ENCODE measurements around the gene CEP89. TPM values are rescaled to one million over a fixed set of nuclear protein-coding genes. Genes with fewer than 3 reads are reported as not detected.
"Not testable (repeated sequence)": the region's sequence is repeated elsewhere in the genome, so short reads cannot be mapped to it uniquely, and the experiment has no call there.

Gene CEP89
- total RNA-seq, 1 donor from 2014 or later: 32.9 TPM

DNA sequence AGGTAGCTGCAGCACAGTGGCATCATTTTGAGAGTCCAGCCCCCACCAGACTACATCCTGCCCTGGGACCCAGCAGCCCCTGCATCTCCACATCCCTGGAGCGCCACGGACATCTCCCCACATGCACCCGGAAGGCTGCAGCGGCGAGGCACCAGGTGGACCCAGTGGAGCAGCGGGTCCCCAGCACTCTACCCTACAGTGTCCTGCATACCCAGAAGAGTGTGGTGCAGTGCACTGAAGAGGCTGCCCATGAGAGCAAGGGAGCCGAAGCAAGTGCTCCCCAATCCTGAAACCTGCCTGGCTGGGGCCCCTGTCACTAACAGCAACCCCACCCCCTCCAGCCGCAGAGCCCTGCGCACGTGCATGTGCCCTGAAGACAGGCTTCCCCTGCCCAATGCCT is 80.9 kb downstream of the CEP89 start:
- H3K27ac Mint-ChIP-seq (ENCODE audit: unreplicated experiment): no peak overlapping the region
- peaks cover 31% of the 10 kb centered on the region for H3K9me3 Mint-ChIP-seq (ENCODE audit: unreplicated experiment)
- no peaks in the 10 kb centered on the region for H3K4me1 Mint-ChIP-seq (ENCODE audit: unreplicated experiment)
- H3K4me3 Mint-ChIP-seq (ENCODE audit: unreplicated experiment): no peak overlapping the region
- no peaks in the 10 kb centered on the region for H3K27me3 Mint-ChIP-seq (ENCODE audit: unreplicated experiment)
- TF ChIP-seq, protein P1, sequence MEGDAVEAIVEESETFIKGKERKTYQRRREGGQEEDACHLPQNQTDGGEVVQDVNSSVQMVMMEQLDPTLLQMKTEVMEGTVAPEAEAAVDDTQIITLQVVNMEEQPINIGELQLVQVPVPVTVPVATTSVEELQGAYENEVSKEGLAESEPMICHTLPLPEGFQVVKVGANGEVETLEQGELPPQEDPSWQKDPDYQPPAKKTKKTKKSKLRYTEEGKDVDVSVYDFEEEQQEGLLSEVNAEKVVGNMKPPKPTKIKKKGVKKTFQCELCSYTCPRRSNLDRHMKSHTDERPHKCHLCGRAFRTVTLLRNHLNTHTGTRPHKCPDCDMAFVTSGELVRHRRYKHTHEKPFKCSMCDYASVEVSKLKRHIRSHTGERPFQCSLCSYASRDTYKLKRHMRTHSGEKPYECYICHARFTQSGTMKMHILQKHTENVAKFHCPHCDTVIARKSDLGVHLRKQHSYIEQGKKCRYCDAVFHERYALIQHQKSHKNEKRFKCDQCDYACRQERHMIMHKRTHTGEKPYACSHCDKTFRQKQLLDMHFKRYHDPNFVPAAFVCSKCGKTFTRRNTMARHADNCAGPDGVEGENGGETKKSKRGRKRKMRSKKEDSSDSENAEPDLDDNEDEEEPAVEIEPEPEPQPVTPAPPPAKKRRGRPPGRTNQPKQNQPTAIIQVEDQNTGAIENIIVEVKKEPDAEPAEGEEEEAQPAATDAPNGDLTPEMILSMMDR (IDR thresholded peaks at IDR 0.05): no peak
- DNase-seq (ENCODE audit: extremely low spot score, unreplicated experiment): peak; percentile 73
- H3K36me3 Mint-ChIP-seq (ENCODE audit: unreplicated experiment): peaks cover 42% of the 10 kb centered on the region

DNA sequence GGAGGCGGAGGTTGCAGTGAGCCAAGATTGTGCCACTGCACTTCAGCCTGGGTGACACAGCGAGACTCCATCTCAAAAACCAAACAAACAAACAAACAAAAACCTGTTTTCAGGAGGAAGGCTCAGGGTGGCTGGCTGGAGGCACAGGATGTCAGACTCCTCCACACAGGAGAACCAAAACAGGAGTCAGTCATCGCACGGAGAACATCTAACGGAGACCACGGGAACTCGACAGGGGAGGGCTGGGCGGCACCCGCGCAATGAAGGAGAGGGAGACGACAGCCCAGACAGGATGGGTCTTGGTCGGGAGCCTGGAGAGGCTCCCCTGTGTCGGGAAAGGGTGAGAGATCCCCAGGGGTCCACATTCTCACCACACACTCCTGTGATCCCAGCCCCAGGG is 81.4 kb downstream of the CEP89 start:
- TF ChIP-seq, protein P1 (IDR thresholded peaks at IDR 0.05): no peak
- no peaks in the 10 kb centered on the region for H3K27me3 Mint-ChIP-seq (ENCODE audit: unreplicated experiment)
- peaks cover 39% of the 10 kb centered on the region for H3K36me3 Mint-ChIP-seq (ENCODE audit: unreplicated experiment)
- no peak overlapping the region for H3K4me3 Mint-ChIP-seq (ENCODE audit: unreplicated experiment)
- peaks cover 31% of the 10 kb centered on the region for H3K9me3 Mint-ChIP-seq (ENCODE audit: unreplicated experiment)
- no peaks in the 10 kb centered on the region for H3K4me1 Mint-ChIP-seq (ENCODE audit: unreplicated experiment)
- peak; percentile 72 for DNase-seq (ENCODE audit: extremely low spot score, unreplicated experiment)
- no peak overlapping the region for H3K27ac Mint-ChIP-seq (ENCODE audit: unreplicated experiment)

DNA sequence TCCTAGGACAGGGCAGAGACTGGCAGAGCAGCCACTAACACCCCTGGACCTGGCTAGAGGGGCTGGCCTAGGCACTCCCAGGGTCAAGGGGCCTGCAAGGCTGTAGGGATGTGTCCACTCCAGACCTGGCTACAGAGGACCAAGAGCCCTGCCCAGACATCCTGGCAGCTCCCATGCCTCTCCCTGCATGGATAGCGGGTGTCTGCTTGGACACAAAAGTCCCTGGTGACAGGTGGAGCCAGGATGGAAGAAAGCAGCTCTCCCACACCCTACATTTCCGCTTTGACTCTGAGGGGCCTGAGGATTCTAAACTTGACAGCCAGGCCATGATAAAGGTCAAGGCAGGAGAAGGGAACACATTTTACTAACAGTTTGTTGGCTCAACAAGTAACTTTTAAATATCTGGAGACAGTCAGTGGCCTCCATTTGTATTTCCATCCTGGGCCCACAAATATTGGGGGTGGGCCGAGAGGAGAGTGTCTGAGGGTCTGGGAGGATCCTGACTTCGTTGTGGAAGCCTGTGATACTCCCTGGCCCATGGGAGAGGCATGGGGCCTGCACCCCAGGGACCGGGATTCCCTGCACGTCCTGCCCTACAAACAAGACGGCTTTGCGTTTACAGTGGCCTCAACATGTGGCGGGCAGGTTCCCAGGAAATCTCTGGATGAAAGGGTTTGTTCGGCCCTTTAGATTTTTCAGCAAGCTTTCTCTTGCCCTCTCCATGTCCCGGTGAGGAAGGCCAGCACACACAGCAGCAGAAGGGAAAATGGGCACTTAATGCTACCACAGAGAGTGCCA is 82.4 kb downstream of the CEP89 start:
- peaks cover 21% of the 10 kb centered on the region for H3K9me3 Mint-ChIP-seq (ENCODE audit: unreplicated experiment)
- peak; percentile 74 for DNase-seq (ENCODE audit: extremely low spot score, unreplicated experiment)
- H3K4me3 Mint-ChIP-seq (ENCODE audit: unreplicated experiment): no peak overlapping the region
- H3K27ac Mint-ChIP-seq (ENCODE audit: unreplicated experiment): no peak overlapping the region
- TF ChIP-seq, protein P1 (IDR thresholded peaks at IDR 0.05): no peak
- no peaks in the 10 kb centered on the region for H3K27me3 Mint-ChIP-seq (ENCODE audit: unreplicated experiment)
- H3K36me3 Mint-ChIP-seq (ENCODE audit: unreplicated experiment): peaks cover 30% of the 10 kb centered on the region
- H3K4me1 Mint-ChIP-seq (ENCODE audit: unreplicated experiment): no peaks in the 10 kb centered on the region

DNA sequence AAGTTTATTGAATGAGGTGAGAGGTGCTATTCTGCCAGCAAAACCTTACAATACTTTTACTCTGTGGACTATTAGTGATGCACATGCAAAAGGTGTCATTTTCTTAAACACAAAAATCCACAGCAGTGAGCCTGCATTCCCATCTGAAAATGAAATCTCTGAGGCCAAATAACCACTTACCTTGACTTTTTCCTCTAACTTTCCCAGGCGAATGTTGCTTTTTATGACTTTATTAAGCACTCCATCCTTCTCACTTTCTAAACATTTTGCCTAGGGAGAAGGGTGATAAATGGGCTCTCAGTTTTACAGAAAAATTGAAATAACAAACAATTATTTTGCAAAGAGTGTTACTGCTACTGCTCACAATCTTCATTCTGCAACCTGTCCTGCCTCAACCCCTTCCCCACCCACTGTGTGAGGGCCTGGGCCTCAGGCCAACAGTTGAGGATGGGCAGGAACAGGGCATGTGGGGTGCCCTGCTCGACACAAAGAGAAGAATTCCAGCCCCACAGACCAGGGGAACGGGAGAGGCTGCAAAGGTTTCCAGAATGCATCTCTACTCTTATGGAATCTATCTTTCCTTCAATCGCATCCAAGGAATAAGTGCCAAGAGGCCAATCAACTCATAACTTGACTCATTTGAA is 84.1 kb downstream of the CEP89 start:
- no peak overlapping the region for H3K4me3 Mint-ChIP-seq (ENCODE audit: unreplicated experiment)
- TF ChIP-seq, protein P1 (IDR thresholded peaks at IDR 0.05): no peak
- H3K9me3 Mint-ChIP-seq (ENCODE audit: unreplicated experiment): peaks cover 10% of the 10 kb centered on the region
- DNase-seq (ENCODE audit: extremely low spot score, unreplicated experiment): peak; percentile 60
- H3K27me3 Mint-ChIP-seq (ENCODE audit: unreplicated experiment): no peaks in the 10 kb centered on the region
- H3K4me1 Mint-ChIP-seq (ENCODE audit: unreplicated experiment): no peaks in the 10 kb centered on the region
- peaks cover 15% of the 10 kb centered on the region for H3K36me3 Mint-ChIP-seq (ENCODE audit: unreplicated experiment)
- H3K27ac Mint-ChIP-seq (ENCODE audit: unreplicated experiment): no peak overlapping the region

DNA sequence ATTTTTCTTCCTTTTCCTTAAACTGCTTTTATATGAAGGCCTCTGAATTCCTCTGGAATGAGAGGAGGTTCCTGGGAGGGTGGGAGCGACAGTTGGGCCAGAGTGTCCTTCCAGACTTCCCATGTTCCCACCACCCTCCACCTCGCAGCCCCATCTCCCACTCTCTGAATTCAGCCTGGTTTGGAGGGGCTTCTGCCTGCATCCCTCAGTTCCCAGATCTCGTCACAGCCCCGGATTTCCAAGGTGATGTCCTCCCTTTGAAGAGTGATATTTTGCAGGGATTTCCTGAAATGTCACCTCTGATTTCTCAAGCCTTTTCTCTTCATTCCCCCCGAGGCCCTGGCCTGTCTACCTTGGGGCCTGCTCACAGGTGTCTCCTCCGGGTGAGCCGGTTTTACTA is 85.5 kb downstream of the CEP89 start:
- DNase-seq (ENCODE audit: extremely low spot score, unreplicated experiment): peak; percentile 64
- Mint-ChIP-seq H3K4me1 (ENCODE audit: unreplicated experiment) (no peaks in the 10 kb centered on the region), H3K36me3 (ENCODE audit: unreplicated experiment) (peaks cover 5% of the 10 kb centered on the region), H3K4me3 (ENCODE audit: unreplicated experiment) (no peak overlapping the region), H3K9me3 (ENCODE audit: unreplicated experiment) (peaks cover 2% of the 10 kb centered on the region), H3K27ac (ENCODE audit: unreplicated experiment) (peak overlapping the region; percentile 11), H3K27me3 (ENCODE audit: unreplicated experiment) (no peaks in the 10 kb centered on the region)
- TF ChIP-seq, protein P1 (IDR thresholded peaks at IDR 0.05): no peak

DNA sequence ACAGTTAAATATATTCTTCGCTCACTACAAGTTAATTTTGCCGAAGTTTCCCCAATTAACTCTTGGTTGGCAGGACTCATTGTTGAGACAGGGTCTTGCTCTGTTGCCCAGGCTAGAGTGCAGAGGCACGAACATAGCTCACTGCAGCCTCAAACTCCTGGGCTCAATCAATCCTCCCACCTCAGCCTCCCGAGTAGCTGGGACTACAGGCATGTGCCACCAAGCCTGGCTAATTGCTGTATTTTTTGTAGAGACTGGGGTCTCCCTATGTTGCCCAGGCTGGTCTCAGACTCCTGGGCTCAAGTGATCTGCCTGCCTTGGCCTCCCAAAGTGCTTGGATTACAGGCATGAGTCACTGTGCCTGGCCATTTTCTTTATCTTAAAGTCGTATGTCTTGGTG is 86.5 kb downstream of the CEP89 start:
- H3K9me3 Mint-ChIP-seq (ENCODE audit: unreplicated experiment); H3K36me3 Mint-ChIP-seq (ENCODE audit: unreplicated experiment); H3K4me3 Mint-ChIP-seq (ENCODE audit: unreplicated experiment); H3K27me3 Mint-ChIP-seq (ENCODE audit: unreplicated experiment); H3K4me1 Mint-ChIP-seq (ENCODE audit: unreplicated experiment); H3K27ac Mint-ChIP-seq (ENCODE audit: unreplicated experiment); DNase-seq (ENCODE audit: extremely low spot score, unreplicated experiment): not testable (repeated sequence)

Measured in osteocyte (in vitro differentiated cells).